ENCODE data around the gene CSH2.
"Not testable (repeated sequence)": the region's sequence is repeated elsewhere in the genome, so short reads cannot be mapped to it uniquely, and the experiment has no call there.

CSH2 gene

GRCh38 chr17:63873577-63873976 is at the start of gene CSH2:
TSS of gene CSH2 (minus strand) at chr17:63873677. CDS start at chr17:63873614, 63 bp downstream.
- DNase-seq: not testable (repeated sequence)

GRCh38 chr17:63922402-63922801 is 48.9 kb upstream of the CSH2 start:
- not testable (repeated sequence) for DNase-seq

- not testable (repeated sequence) for DNase-seq
These were observed 47.3 kb upstream of the CSH2 start for GRCh38 chr17:63920779-63921178.

GRCh38 chr17:63920050-63920449 is 46.6 kb upstream of the CSH2 start:
- DNase-seq: not testable (repeated sequence)

GRCh38 chr17:63919311-63919723 is 45.8 kb upstream of the CSH2 start:
- peak; percentile 84 for DNase-seq

- DNase-seq: not testable (repeated sequence)
These were observed 45.4 kb upstream of the CSH2 start, which contains the start of gene GH1 for GRCh38 chr17:63918789-63919305. TSS of gene GH1 (minus strand) at chr17:63918839. CDS start at chr17:63918776, 63 bp downstream.

- no peak for DNase-seq
These were observed 44.8 kb upstream of the CSH2 start for GRCh38 chr17:63918305-63918704.

- no peak for DNase-seq
These were observed 44.2 kb upstream of the CSH2 start for GRCh38 chr17:63917646-63918045.

GRCh38 chr17:63917206-63917605 is 43.7 kb upstream of the CSH2 start:
- DNase-seq: not testable (repeated sequence)

GRCh38 chr17:63916566-63917185 is 43.2 kb upstream of the CSH2 start:
- no peak for DNase-seq

DNA sequence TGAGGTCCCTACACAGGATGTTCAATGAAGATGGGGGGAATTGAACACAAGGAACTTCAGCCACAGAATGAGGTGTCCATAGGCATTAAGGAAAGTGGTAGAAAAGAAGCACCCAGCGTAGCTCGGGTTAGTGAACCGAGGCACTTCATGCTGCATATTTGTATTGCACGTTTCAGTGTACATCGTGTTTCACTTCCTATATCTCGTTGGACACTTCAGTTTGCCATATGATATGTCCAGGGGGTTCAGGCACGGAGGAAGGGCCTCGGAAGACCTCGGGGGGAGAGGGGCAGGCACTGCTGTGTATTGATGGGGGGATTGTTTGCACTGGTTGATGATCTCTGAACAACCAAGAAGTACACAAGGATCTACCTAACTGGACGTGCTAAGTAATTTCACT is 42.3 kb upstream of the CSH2 start:
- DNase-seq: not testable (repeated sequence)

GRCh38 chr17:63914471-63914870 is 41.0 kb upstream of the CSH2 start:
- no peak for DNase-seq

DNA sequence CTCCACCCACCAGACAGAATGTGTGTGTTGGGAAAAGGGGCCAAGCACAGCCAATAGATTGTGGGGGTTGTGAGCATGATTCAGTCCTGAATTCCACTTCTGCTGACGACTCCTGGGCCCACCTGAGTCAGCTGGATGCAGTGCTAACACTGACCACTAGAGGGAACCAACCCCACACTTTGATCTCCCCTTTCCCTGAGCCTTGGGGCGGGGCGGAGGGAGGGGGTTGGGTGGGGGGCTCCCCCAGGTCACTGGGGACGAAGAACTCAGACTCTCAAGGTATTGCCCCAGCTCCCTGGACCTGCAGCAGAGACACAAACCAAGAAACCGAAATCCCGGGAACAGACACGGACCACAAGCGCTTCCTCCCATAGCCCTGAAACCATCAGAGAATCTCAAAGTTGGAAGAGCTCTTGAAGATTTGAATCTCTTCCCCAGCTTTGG is 38.2 kb upstream of the CSH2 start:
- peak; percentile 68 for DNase-seq

DNA sequence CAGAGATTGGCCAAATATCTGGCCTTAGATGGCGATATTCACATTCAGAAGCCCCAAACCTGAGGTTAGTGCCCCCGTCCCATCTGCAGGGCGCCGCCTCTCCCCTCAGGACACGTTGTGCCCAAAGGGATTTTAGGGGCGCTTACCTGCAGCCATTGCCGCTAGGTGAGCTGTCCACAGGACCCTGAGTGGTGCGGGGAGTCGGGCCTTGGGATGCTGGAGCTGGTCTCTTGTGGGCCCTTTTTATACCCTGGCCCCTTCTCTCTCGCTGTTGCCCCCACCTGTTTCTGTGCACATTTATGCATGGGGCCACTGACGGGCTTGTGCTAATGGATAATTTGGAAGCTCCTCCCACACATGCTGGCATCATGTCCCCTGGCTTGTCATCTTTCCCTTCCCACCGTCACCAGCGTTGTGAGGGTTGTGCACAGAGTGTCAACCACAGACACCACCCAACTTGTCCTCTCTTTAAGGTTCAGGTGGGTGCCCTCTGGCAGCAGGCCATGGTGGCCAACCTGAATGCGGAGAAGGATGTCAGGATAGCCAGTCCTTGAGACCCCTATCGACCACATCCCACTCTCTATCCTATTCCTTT is 37.7 kb upstream of the CSH2 start, which contains the start of gene CSHL1:
TSS of gene CSHL1 (minus strand) at position 218 of the 595 bp plus-strand sequence. CDS start at position 156, 62 bp downstream.
- DNase-seq: no peak

DNA sequence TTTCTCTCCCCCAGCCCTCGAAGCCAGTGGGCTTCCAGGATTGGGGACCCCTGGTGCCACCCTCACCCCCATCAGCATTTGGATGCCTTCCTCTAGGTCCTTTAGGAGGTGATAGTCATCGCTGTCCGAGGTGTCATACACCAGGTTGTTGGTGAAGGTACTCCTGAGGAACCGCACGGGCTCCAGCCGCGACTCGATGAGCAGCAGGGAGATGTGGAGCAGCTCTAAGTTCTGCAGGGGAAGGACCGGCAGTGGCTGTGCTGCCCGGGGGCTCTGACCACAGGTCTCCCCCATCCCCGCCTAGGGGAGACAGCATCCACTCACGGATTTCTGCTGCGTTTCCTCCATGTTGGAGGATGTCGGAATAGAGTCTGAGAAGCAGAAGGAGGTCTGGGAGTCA is 36.6 kb upstream of the CSH2 start:
- DNase-seq: no peak

DNA sequence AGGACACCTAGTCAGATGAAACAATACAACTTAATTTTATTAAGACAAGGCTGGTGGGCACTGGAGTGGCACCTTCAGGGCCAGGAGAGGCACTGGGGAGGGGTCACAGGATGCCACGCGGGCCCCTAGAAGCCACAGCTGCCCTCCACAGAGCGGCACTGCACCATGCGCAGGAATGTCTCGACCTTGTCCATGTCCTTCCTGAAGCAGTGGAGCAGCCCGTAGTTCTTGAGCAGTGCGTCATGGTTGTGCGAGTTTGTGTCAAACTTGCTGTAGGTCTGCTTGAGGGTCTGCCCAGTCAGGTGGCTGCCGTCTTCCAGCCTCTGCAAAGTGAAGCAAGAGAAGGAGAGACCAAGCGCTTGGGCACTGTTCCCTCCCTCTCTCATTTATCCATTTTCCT is 36.1 kb upstream of the CSH2 start:
- not testable (repeated sequence) for DNase-seq

GRCh38 chr17:63907161-63907778 is 33.8 kb upstream of the CSH2 start:
- not testable (repeated sequence) for DNase-seq

DNA sequence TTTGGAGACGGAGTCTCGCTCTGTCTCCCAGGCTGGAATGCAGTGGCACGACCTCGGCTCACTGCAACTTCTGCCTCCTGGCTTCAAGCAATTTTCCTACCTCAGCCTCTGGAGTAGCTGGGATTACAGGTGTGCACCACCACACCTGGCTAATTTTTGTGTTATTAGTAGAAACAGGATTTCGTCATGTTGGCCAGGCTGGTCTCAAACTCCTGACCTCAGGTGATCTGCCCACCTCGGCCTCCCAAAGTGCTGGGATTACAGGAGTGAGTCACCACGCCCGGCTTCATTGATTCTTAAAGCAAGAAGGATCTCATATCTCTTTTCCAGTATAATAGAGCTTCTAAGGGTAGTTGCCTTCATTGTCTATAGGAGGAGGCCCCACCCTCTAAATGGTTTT is 31.3 kb upstream of the CSH2 start:
- not testable (repeated sequence) for DNase-seq

DNA sequence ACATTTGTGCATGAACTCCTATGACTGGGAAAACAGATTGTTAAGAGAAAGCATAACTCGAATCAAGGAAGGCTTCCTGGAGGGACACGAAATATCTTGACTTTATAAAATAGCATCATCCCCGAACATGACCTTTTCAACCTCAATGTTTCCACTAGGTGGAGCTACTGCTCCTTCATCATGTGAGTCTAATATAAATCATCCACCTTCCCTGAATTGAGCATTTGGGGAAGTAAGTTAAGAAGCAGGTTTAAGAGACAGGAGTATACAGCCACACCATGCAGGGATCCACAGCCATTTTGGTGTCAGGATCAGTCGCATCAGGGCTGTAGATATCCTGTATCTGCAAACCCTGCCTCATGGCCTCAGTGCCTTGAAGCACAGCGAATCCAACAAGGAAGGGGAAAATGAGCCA is 30.3 kb upstream of the CSH2 start:
- peak; percentile 67 for DNase-seq

DNA sequence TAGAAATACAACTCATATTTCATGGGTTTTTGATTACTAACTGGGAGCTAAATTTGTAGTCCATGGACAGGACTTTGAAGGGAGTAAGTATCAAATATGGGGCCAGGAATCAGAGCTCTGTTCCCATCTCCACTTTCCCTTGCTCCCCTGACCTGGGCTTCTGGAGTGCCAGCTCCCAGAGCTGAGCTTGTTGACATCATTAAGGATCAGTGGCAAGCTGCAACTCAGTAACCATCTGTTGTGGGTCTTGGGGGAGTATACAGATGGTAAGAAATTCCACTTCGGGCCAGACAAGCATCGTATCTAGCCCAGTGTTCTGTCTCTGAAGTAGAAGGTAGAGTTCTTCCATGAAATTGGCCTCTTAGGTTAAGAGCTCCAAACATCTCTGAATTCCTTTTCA is 28.5 kb upstream of the CSH2 start:
- DNase-seq: not testable (repeated sequence)

DNA sequence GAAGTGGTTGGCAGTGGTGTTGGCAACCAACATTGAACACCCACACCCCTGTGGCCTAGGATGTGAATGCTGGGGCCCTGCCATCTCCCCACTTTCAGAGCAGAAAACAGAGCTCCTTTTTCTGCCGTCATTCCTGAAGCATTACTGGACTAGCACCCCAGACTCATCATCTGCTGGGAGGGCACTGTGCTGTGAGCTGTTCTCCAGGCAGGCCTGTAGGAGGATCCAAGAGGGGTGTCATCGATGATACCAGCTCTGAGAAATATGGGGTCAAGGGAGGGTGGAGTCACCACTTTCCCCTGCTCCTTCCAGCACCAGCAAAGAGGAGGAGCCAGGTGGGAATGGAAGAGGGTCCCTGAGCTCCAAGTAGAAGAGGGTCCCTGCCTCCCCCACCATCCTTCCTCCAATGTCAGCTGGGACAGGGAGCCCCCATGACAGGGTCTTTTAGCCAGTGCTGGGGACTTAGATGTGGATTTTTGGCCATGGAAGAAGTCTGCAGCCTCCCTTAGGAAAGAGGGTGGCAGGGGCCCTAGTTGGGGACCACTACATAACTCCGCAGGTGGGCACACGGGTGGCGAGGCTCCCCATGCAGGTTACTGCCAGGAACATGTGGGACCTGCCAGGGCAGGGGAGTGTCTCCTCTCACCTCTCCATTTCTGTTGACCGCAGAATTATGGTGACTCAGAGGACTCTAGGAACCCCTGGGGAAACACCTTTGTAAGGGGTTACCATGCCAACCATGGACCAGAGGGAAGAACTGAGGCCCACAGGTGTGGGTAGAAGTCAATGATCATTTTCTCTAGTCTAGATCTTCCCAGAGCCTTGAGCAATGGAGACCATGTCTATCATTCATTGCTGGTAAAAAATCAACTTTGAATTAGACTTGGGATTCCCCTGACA is 25.7 kb upstream of the CSH2 start:
- DNase-seq: peak; percentile 43

DNA sequence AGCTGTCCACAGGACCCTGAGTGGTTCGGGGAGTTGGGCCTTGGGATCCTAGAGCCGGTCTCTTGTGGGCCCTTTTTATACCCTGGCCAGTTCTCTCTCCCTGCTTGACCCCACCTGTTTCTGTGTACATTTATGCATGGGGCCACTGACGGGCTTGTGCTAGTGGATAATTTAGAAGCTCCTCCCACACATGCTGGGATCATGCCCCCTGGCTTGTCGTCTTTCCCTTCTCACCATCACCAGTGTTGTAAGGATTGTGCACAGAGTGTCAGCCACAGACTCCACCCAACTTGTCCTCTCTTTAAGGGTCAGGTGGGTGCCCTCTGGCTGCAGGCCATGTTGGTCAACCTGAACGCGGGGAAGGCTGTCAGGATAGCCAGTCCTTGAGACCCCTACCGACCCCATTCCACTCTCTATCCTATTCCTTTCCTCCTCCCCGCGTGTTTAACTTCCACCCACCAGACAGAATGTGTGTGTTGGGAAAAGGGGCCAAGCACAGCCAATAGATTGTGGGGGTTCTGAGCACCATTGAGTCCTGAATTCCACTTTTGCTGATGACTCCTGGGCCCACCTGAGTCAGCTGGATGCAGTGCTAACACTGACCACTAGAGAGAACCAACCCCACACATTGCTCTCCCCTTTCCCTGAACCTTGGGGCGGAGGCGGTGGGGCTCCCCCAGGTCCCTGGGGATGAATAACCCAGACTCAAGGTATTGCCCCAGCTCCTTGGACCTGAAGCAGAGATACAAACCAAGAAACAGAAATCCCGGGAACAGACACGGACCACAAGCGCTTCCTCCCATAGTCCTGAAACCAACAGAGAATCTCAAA is 23.3 kb upstream of the CSH2 start, which contains the start of gene CSH1:
TSS of gene CSH1 (minus strand) at position 51 of the 831 bp plus-strand sequence. CDS start 63 bp downstream, outside the sequence.
- not testable (repeated sequence) for DNase-seq

All from CD4-positive, alpha-beta T cell treated with Interleukin-21 for 1 hour (primary cell).